ENCODE results near the gene DMBT1.

Gene DMBT1

DNA sequence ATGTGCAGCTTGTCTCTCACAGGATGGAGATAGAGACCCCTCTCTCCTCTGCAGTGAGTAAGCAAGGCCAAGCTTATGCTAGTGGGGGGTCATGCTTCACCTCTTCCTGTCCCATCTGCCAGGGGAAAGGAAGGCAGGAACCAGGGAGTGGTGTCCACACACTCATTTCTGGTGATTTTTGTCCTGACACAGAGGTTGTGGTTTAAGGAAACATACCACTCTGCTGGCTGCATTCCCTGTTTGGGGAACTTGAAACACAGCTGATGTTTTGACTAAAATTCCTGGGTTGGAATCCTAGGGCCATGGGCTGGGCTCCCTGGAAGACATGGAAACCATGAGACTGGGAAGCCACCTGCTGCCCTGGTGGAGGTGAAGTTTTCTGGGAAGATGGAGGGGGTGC, 117.7 kb downstream of the DMBT1 start:
- no peak for DNase-seq

DNA sequence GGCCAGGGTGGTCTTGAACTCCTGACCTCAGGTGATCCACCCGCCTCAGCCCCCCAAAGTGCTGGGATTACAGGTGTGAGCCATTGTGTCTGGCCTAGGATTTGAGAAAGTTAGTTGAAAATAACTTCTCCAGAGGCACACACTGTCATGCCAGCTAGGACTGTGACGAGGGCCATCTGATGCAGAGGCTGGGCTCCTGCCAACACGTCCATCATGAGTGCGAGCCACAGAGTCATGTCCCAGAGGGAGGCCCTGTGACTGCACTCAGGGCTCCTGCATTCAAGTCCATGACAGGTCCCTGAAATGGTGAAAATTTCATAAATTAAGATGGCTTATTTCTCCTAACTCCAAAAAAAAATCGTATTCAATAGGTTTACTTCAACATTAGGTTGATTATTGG, 122.0 kb downstream of the DMBT1 start:
- no peak for DNase-seq

DNA sequence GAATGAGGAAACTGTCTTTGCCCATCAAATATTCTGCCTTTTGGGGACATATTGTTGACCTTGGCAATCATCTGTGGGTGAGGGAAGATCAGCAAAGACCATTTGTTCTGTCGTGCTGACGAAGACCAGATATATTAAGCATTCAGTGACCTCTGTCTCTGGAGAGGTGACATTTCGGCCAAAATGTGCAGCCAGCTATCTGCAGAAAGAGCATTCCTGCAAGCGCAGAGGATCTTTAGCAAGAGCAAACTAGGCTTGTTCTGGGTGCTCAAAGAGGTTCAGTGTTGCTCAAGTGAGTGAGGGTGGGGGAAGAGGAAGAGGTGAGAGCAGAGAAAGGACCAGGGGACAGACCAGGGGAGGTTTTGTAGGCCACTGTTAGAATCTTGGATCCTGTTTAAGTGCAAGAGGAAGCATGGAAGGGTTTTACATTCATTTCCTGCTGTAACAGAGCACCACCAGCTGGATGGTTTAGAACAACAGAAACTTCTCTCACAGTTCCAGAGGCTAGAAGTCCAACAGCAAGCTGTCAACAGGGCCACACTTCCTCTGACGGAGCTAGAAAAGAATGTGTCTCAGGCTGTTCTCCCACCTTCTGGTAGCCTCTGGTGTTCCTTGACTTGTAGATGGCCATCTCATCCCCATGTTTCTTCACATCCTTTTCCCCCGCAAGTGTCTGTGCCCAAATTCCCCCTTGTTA, 127.9 kb downstream of the DMBT1 start:
- DNase-seq = no peak

DNA sequence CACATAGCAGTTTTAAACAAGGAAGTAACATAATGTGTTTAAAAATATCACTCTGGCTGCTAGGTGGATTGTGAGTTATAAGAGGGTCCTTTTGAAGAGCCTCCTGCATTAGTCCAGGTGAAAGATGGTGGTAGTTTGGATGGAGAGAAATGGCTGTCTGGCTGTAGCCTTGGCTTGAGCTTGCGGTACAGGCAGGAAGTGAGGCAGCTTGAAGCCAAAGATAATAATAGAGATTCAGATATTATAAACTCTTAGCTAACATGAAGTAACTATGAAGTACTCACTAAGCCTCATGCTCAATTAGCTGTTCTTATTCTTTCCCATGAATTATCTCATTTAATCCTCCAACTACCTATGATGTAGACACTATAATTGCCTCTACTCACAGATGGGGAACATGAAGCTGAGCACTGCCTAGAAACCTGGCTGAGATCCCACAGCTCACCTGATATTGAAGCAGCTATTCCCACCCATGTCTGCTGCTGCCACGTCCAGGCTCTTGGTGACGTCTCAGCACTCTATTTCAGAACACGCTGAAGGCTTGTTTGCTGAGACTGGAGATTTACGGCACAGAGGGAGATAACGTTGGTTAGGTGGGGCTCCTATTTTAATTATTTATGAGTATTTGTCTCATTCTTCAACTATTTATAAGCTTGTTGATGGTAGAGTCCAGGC, 128.7 kb downstream of the DMBT1 start:
- no peak for DNase-seq

DNA sequence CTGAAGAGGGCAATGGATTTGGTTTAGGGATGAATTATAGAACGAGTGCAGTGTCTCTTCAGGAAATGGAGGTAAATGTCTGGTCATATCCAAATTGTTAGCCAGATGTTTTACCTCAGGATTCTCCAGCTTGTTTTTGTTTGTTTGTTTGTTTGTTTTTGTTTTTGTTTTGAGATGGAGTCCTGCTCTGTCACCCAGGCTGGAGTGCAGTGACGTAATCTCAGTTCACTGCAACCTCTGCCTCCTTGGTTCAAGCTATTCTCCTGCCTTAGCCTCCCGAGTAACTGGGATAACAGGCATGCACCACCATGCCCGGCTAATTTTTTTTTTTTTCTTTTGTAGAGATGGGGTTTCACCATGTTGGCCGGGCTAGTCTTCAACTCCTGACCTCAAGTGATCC, 132.2 kb downstream of the DMBT1 start:
- DNase-seq = no peak
